Mesothelial cell of epicardium (in vitro differentiated cells): ENCODE data around the gene SVEP1. TPM values are rescaled to one million over a fixed set of nuclear protein-coding genes. Genes with fewer than 3 reads are reported as not detected.

ENCODE experiments used
- DNase-seq, 2 experiments: peaks; one replicate each; pipeline ENCODE4 v3.0.0; 2021; ENCODE audit warnings: low spot score in 2 of 2; ENCODE audit not compliant: unreplicated experiment in 2 of 2
- H3K27ac Mint-ChIP-seq: 2 replicates; pipeline ENCODE4 v1.8.0; 2021; ENCODE audit warnings: mixed read lengths
- H3K27me3 Mint-ChIP-seq: 2 replicates; pipeline ENCODE4 v1.8.0; 2021; ENCODE audit warnings: low read depth, mixed read lengths
- H3K36me3 Mint-ChIP-seq: 2 replicates; pipeline ENCODE4 v1.8.0; 2021; ENCODE audit warnings: mixed read lengths
- H3K4me1 Mint-ChIP-seq: 2 replicates; pipeline ENCODE4 v1.8.0; 2021; ENCODE audit warnings: mixed read lengths
- H3K4me3 Mint-ChIP-seq: 2 replicates; pipeline ENCODE4 v1.8.0; 2021; ENCODE audit warnings: mild to moderate bottlenecking, moderate library complexity, mixed read lengths
- H3K9me3 Mint-ChIP-seq: 2 replicates; pipeline ENCODE4 v1.8.0; 2021; ENCODE audit warnings: mixed read lengths
- CTCF ChIP-seq: fragments of 200-600 bp; sonication (generic); IDR thresholded peaks from one replicate; pipeline ENCODE4 v1.5.0; 2021; ENCODE audit warnings: antibody characterized with exemption; ENCODE audit not compliant: unreplicated experiment
- total RNA-seq: library from RNA; stranded (reverse); gene quantifications from 3 replicates; pipeline ENCODE4 v1.2.1, GENCODE V29; 2021

Gene SVEP1
- total RNA-seq, 1 donor from 2014 or later = 47.2 TPM

GRCh38 chr9:110566156-110566555 lies 13.4 kb downstream of the SVEP1 start:
- no peak for TF ChIP-seq CTCF
- Mint-ChIP-seq H3K4me3 (no peak overlapping the region), H3K27me3 (no peaks in the 10 kb centered on the region), H3K9me3 (no peaks in the 10 kb centered on the region), H3K27ac (no peak overlapping the region), H3K36me3 (peaks cover 11% of the 10 kb centered on the region), H3K4me1 (peaks cover 28% of the 10 kb centered on the region)
- no peak for DNase-seq

GRCh38 chr9:110561826-110562225 lies 17.7 kb downstream of the SVEP1 start:
- no peak overlapping the region for H3K27ac Mint-ChIP-seq
- H3K9me3 Mint-ChIP-seq = peaks cover 3% of the 10 kb centered on the region
- H3K4me1 Mint-ChIP-seq = peaks cover 31% of the 10 kb centered on the region
- no peak for TF ChIP-seq CTCF
- no peak overlapping the region for H3K4me3 Mint-ChIP-seq
- H3K36me3 Mint-ChIP-seq = peaks cover 10% of the 10 kb centered on the region
- DNase-seq = no peak
- no peaks in the 10 kb centered on the region for H3K27me3 Mint-ChIP-seq

- H3K9me3 Mint-ChIP-seq = peaks cover 3% of the 10 kb centered on the region
- H3K4me1 Mint-ChIP-seq = peaks cover 37% of the 10 kb centered on the region
- H3K27ac Mint-ChIP-seq = no peak overlapping the region
- DNase-seq = no peak
- TF ChIP-seq CTCF = no peak
- H3K36me3 Mint-ChIP-seq = peaks cover 10% of the 10 kb centered on the region
- no peak overlapping the region for H3K4me3 Mint-ChIP-seq
- no peaks in the 10 kb centered on the region for H3K27me3 Mint-ChIP-seq
Measured at GRCh38 chr9:110559869-110560268, 19.7 kb downstream of the SVEP1 start.

GRCh38 chr9:110555551-110556331 lies 23.8 kb downstream of the SVEP1 start:
- H3K27me3 Mint-ChIP-seq = no peaks in the 10 kb centered on the region
- TF ChIP-seq CTCF = no peak
- DNase-seq = peak in 1 of 2 experiments; percentile 42
- peak overlapping the region; percentile 89 for H3K27ac Mint-ChIP-seq
- H3K9me3 Mint-ChIP-seq = peaks cover 3% of the 10 kb centered on the region
- H3K4me1 Mint-ChIP-seq = peaks cover 46% of the 10 kb centered on the region
- H3K4me3 Mint-ChIP-seq = peak overlapping the region; percentile 2
- H3K36me3 Mint-ChIP-seq = peaks cover 5% of the 10 kb centered on the region

- Mint-ChIP-seq H3K27me3 (no peaks in the 10 kb centered on the region), H3K27ac (no peak overlapping the region), H3K4me1 (peaks cover 6% of the 10 kb centered on the region), H3K36me3 (peaks cover 9% of the 10 kb centered on the region), H3K9me3 (no peaks in the 10 kb centered on the region), H3K4me3 (no peak overlapping the region)
- no peak for TF ChIP-seq CTCF
- no peak for DNase-seq
Measured at GRCh38 chr9:110546411-110546871, 33.1 kb downstream of the SVEP1 start.
